Breast epithelium (tissue), 4 donors: ENCODE data around the gene EFNA3. TPM values are rescaled to one million over a fixed set of nuclear protein-coding genes. Genes with fewer than 3 reads are reported as not detected.
A peak's percentile ranks its signal among the peaks of the same experiment; 100 is the strongest.

Experiments
- DNase-seq, 2 donors: peaks; one replicate each; pipeline ENCODE4 v3.0.0-alpha.2; 2019; ENCODE audit warnings: low spot score in 2 of 2
- H3K27ac ChIP-seq, 2 donors: fragments of 200-600 bp; sonication (generic) in 1 of 2; one replicate each; pipeline ENCODE4 v1.5.1; 2016 to 2019; ENCODE audit warnings: mild to moderate bottlenecking in 1 of 2
- H3K27me3 ChIP-seq, 2 donors: fragments of 200-600 bp; sonication (generic) in 1 of 2; one replicate each; pipeline versions ENCODE4 v1.5.1 to v1.6.0; 2017 to 2019; ENCODE audit warnings: control low read depth in 1 of 2, mild to moderate bottlenecking in 1 of 2
- H3K36me3 ChIP-seq: fragments of 200-600 bp; one replicate; pipeline ENCODE4 v1.5.1; 2019
- H3K4me1 ChIP-seq, 2 donors: fragments of 200-600 bp; sonication (generic); one replicate each; pipeline ENCODE4 v1.5.1; 2016 to 2019; ENCODE audit warnings: control low read depth in 1 of 2
- H3K4me3 ChIP-seq, 3 donors: fragments of 200-600 bp; sonication (generic); 1 replicate in 2 of 3; 2 replicates in 1 of 3; pipeline ENCODE4 v1.5.1; 2016 to 2019; ENCODE audit warnings: mild to moderate bottlenecking in 3 of 3, moderate library complexity in 2 of 3
- H3K9me3 ChIP-seq, 2 donors: fragments of 200-600 bp; sonication (generic) in 1 of 2; one replicate each; pipeline ENCODE4 v1.5.1; 2016 to 2019; ENCODE audit warnings: control low read depth in 1 of 2
- CTCF ChIP-seq, 3 donors: fragments of 450-650 bp; IDR thresholded peaks; one replicate each; pipeline ENCODE4 v1.5.1; 2016 to 2017; ENCODE audit warnings: antibody characterized with exemption in 3 of 3, mild to moderate bottlenecking in 3 of 3, moderate library complexity in 3 of 3
- POLR2A ChIP-seq: fragments of 450-650 bp; IDR thresholded peaks from one replicate; pipeline ENCODE4 v1.6.1; 2016; ENCODE audit warnings: antibody characterized with exemption, mild to moderate bottlenecking, moderate library complexity
- POLR2AphosphoS5 ChIP-seq, 3 donors: sonication (generic); formaldehyde crosslinking; IDR thresholded peaks; one replicate each; pipeline ENCODE4 v1.6.1; 2017; ENCODE audit warnings: antibody characterized with exemption in 3 of 3
- intact Hi-C: fragments of 100-400 bp; cut with DNase I; formaldehyde crosslinking; loops from one replicate; pipeline ENCODE4 v1.15.1; 2023; ENCODE audit warnings: low total_unique reads
- total RNA-seq, 3 donors: library from RNA; depleted of rRNA; stranded (reverse); fragments of >200 nt; gene quantifications; one replicate each; pipeline ENCODE4 v1.1.0, GENCODE V29; 2016

Gene EFNA3
- total RNA-seq, 3 donors from 2014 or later = 1.6 to 7.2 (median 6.6) TPM

- Histone ChIP-seq H3K27ac (peak overlapping the region; percentile 94 to 98), H3K4me1 (peaks cover 32 to 45% of the 10 kb centered on the region in 2 donors), H3K9me3 (no peaks in the 10 kb centered on the region), H3K27me3 (peaks cover 16 to 26% of the 10 kb centered on the region in 2 donors), H3K36me3 (no peaks in the 10 kb centered on the region), H3K4me3 (peak overlapping the region; percentile 3 to 82 (median 63))
- DNase-seq = no peak
- no peak for TF ChIP-seq CTCF (IDR thresholded peaks at IDR 0.05)
- TF ChIP-seq POLR2A = no peak
- no peak for TF ChIP-seq POLR2AphosphoS5 (IDR thresholded peaks at IDR 0.05)
- intact Hi-C loops = no loop called here
Measured at GRCh38 chr1:155082301-155083051, 3.8 kb downstream of the EFNA3 start.

GRCh38 chr1:155083052-155083541 lies 4.5 kb downstream of the EFNA3 start:
- H3K9me3 ChIP-seq = no peaks in the 10 kb centered on the region
- H3K27me3 ChIP-seq = peaks cover 16 to 26% of the 10 kb centered on the region in 2 donors
- no peak for TF ChIP-seq POLR2A
- TF ChIP-seq POLR2AphosphoS5 (IDR thresholded peaks at IDR 0.05) = peak in 2 of 3 donors; percentile 25 to 42
- DNase-seq = peak; percentile 79 to 85
- H3K27ac ChIP-seq = peak overlapping the region; percentile 94 to 98
- H3K4me1 ChIP-seq = peaks cover 32 to 44% of the 10 kb centered on the region in 2 donors
- peak overlapping the region in 2 of 3 donors; percentile 63 to 82 for H3K4me3 ChIP-seq
- no peaks in the 10 kb centered on the region for H3K36me3 ChIP-seq
- intact Hi-C loops = no loop called here

DNA sequence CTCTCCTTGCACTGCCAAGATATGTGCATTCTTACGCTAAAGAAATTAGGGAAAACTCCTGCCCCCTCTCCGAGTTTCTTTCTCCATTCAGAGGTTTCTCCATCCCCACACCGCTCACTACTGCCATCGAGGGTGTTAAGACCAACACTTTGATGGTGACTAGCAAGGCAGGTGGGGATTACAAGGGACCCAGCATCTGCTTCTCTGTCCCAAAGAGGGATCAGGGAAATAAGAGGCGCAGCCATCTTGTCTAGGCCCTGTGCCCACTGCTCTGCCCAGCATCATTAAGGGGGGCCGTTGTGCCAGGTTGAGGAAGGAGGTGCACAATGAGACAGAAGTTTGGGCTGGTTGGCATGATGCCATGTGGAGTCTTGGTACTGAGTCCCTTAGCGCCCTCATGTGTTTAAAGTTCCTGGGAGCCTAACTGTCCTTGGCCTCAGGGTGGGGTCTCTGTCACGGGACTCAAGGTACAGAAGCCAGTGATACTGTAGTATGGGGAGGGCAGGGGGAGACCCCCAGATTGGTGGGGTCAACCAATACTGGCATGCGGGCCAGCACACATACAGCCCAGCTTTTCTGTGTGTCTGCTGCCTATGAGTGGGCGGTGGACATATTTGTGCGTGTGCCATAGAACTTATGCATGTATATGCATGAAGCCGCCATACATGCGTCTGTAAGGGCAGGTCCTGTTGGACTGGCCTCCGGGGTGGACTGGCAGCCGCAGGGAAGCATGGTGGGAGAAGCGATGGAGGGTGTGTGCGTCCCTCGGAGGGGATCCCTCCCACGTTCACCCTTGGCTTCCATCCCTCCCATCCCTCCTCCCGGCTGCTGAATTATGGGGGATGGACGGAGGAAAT lies 5.5 kb downstream of the EFNA3 start:
- H3K27me3 ChIP-seq = peaks cover 16 to 26% of the 10 kb centered on the region in 2 donors
- peak overlapping the region; percentile 69 to 86 (median 73) for H3K4me3 ChIP-seq
- peak; percentile 73 to 80 for DNase-seq
- TF ChIP-seq POLR2A (no peak), POLR2AphosphoS5 (IDR thresholded peaks at IDR 0.05) (peak in 1 of 3 donors; percentile 42), CTCF (IDR thresholded peaks at IDR 0.05) (no peak)
- no peaks in the 10 kb centered on the region for H3K36me3 ChIP-seq
- H3K9me3 ChIP-seq = no peaks in the 10 kb centered on the region
- intact Hi-C loops = no loop called here
- peaks cover 32 to 36% of the 10 kb centered on the region in 2 donors for H3K4me1 ChIP-seq
- H3K27ac ChIP-seq = peak overlapping the region; percentile 94 to 98

DNA sequence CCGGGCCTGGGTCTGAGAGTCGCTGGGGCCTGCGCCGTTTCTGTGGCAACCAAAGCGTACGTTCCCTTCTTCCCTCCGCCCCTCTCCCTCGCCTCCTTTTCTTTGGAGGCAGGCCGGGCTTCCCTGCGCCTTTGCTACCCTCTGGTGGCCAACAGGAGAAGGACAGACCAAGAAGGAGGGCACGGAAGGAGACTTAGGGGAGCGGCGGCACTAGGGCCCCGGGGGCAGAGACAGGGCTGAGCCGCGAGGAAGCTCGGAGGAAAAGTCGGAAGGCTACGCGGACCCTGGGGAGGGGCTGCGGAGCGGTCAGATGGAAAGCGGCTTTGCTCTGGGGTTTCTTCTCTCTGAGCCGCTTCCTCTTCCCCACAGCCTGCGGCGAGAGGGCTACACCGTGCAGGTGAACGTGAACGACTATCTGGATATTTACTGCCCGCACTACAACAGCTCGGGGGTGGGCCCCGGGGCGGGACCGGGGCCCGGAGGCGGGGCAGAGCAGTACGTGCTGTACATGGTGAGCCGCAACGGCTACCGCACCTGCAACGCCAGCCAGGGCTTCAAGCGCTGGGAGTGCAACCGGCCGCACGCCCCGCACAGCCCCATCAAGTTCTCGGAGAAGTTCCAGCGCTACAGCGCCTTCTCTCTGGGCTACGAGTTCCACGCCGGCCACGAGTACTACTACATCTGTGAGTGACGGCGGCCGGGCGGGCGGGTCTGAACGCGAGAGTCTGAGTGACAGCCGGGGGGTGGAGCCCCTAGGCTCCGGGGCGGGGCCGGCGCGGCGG lies 6.3 kb downstream of the EFNA3 start:
- H3K27me3 ChIP-seq = peaks cover 16 to 23% of the 10 kb centered on the region in 2 donors
- H3K9me3 ChIP-seq = no peaks in the 10 kb centered on the region
- H3K4me1 ChIP-seq = peaks cover 30 to 32% of the 10 kb centered on the region in 2 donors
- DNase-seq = peak; percentile 91 to 94
- peak overlapping the region; percentile 94 to 98 for H3K27ac ChIP-seq
- TF ChIP-seq POLR2A (no peak), CTCF (IDR thresholded peaks at IDR 0.05) (peak; percentile 96 to 99 (median 96)), POLR2AphosphoS5 (IDR thresholded peaks at IDR 0.05) (peak; percentile 32 to 77 (median 71))
- intact Hi-C loops = no loop called here
- no peaks in the 10 kb centered on the region for H3K36me3 ChIP-seq
- peak overlapping the region; percentile 69 to 86 (median 73) for H3K4me3 ChIP-seq
